Thyroid gland (tissue), 4 donors: ENCODE data around the gene SSH3. TPM values are rescaled to one million over a fixed set of nuclear protein-coding genes. Genes with fewer than 3 reads are reported as not detected.

ENCODE experiments used
- DNase-seq, 2 donors: peaks; one replicate each; pipeline ENCODE4 v3.0.0-alpha.2; 2019
- H3K27ac ChIP-seq, 3 donors: fragments of 200-600 bp; sonication (generic); 1 replicate in 2 of 3; 2 replicates in 1 of 3; pipeline ENCODE4 v1.5.1; 2016 to 2019; ENCODE audit warnings: mild to moderate bottlenecking in 1 of 3, moderate library complexity in 1 of 3
- H3K27me3 ChIP-seq: fragments of 200-600 bp; sonication (generic); one replicate; pipeline ENCODE4 v1.5.1; 2019
- H3K36me3 ChIP-seq, 2 donors: fragments of 200-600 bp; sonication (generic); one replicate each; pipeline ENCODE4 v1.5.1; 2016 to 2019
- H3K4me1 ChIP-seq, 2 donors: fragments of 200-600 bp; sonication (generic); one replicate each; pipeline ENCODE4 v1.5.1; 2017 to 2019
- H3K4me3 ChIP-seq, 3 donors: fragments of 200-600 bp; sonication (generic); replicated peaks in 1 of 3; 1 replicate in 2 of 3; 2 replicates in 1 of 3; pipeline ENCODE4 v1.5.1; 2016; ENCODE audit warnings: mild to moderate bottlenecking in 1 of 3
- H3K9me3 ChIP-seq: fragments of 200-600 bp; sonication (generic); one replicate; pipeline ENCODE4 v1.5.1; 2017
- POLR2A ChIP-seq, 2 donors: fragments of 450-650 bp; IDR thresholded peaks; one replicate each; pipeline ENCODE4 v1.6.1; 2017; ENCODE audit warnings: antibody characterized with exemption in 2 of 2, mild to moderate bottlenecking in 2 of 2, moderate library complexity in 1 of 2
- WGBS, 2 donors: methylation state at CpG; one replicate each; pipeline ENCODE4 v1.1.5; 2017; 5-methylcytosine and 5-hydroxymethylcytosine counted together
- intact Hi-C: fragments of 100-400 bp; cut with DNase I; formaldehyde crosslinking; loops from one replicate; pipeline ENCODE4 v1.15.1; 2023
- total RNA-seq, 4 donors: library from RNA; depleted of rRNA; stranded (reverse); fragments of >200 nt; gene quantifications; one replicate each; pipeline ENCODE4 v1.2.3, GENCODE V29; 2016
- TF ChIP-seq, protein P1 (sequence below), 6 experiments: fragments of 200-600 bp in 3 of 6; fragments of 450-650 bp in 3 of 6; sonication (generic) in 3 of 6; IDR thresholded peaks; one replicate each; pipeline ENCODE4 v1.5.1; 2016 to 2019; ENCODE audit warnings: antibody characterized with exemption in 6 of 6, mild to moderate bottlenecking in 2 of 6, inconsistent platforms in 1 of 6, moderate library complexity in 1 of 6

Gene SSH3
- total RNA-seq, 4 donors from 2014 or later, result 50.5 to 59.9 (median 54.4) TPM

DNA sequence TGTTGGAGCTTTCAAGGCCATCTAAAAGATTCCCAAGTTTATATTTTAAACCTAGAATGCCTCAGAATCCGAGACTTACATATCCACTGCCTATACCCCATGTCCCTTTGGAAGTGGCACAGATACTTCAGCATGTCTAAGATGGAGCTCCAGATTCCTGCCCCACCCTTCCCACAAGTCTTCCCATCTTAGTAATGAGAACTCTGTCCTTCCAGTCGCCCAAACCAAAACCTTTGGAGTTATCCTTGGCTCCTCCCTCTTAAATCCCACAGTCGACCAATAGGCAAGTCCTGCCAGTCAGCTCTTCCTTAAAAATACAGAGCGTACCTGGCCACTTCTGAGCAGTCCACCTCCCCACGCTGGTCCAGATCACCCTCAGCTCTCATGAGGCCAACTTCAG is 45.7 kb downstream of the SSH3 start:
- Histone ChIP-seq H3K27ac (no peak overlapping the region), H3K27me3 (no peaks in the 10 kb centered on the region), H3K36me3 (no peaks in the 10 kb centered on the region), H3K4me3 (no peak overlapping the region), H3K9me3 (no peaks in the 10 kb centered on the region), H3K4me1 (peaks cover 24 to 37% of the 10 kb centered on the region in 2 donors)
- DNase-seq, result no peak
- WGBS, 2 donors, result 75 to 76% methylated on average over 5 of the region's 5 CpGs
- intact Hi-C loops, result loop anchor here (5.0 kb wide), 1 partner anchor 33 kb away; no protein-coding TSS in a partner anchor
- TF ChIP-seq POLR2A (IDR thresholded peaks at IDR 0.05), result no peak

DNA sequence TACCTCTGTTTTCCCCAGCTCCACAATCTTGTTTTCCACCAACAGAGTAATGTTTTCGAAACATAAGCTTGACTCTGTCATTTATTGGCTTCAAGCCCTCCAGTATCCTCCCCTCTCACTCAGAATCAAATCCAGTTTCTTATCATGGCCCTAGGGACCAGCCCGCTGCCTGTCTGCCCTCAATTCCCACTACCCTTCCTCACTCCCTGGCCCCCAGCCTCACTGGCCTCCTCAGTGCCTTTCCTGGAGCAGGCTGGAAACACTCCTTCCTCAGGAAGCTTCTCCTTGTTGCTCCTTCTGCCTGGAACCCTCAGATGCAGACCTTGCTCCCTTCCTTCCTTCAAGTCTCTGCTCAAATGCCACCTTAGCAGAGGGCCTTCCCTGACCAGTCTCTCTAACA is 46.1 kb downstream of the SSH3 start:
- intact Hi-C loops, result loop anchor here (5.0 kb wide), 1 partner anchor 33 kb away; no protein-coding TSS in a partner anchor
- Histone ChIP-seq H3K4me1 (peaks cover 27 to 41% of the 10 kb centered on the region in 2 donors), H3K9me3 (no peaks in the 10 kb centered on the region), H3K27ac (no peak overlapping the region), H3K27me3 (no peaks in the 10 kb centered on the region), H3K4me3 (no peak overlapping the region), H3K36me3 (no peaks in the 10 kb centered on the region)
- no peak for TF ChIP-seq POLR2A (IDR thresholded peaks at IDR 0.05)
- TF ChIP-seq, protein P1, sequence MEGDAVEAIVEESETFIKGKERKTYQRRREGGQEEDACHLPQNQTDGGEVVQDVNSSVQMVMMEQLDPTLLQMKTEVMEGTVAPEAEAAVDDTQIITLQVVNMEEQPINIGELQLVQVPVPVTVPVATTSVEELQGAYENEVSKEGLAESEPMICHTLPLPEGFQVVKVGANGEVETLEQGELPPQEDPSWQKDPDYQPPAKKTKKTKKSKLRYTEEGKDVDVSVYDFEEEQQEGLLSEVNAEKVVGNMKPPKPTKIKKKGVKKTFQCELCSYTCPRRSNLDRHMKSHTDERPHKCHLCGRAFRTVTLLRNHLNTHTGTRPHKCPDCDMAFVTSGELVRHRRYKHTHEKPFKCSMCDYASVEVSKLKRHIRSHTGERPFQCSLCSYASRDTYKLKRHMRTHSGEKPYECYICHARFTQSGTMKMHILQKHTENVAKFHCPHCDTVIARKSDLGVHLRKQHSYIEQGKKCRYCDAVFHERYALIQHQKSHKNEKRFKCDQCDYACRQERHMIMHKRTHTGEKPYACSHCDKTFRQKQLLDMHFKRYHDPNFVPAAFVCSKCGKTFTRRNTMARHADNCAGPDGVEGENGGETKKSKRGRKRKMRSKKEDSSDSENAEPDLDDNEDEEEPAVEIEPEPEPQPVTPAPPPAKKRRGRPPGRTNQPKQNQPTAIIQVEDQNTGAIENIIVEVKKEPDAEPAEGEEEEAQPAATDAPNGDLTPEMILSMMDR (IDR thresholded peaks at IDR 0.05), result no peak
- 78 to 89% methylated on average over 2 of the region's 2 CpGs for WGBS, 2 donors
- DNase-seq, result no peak

DNA sequence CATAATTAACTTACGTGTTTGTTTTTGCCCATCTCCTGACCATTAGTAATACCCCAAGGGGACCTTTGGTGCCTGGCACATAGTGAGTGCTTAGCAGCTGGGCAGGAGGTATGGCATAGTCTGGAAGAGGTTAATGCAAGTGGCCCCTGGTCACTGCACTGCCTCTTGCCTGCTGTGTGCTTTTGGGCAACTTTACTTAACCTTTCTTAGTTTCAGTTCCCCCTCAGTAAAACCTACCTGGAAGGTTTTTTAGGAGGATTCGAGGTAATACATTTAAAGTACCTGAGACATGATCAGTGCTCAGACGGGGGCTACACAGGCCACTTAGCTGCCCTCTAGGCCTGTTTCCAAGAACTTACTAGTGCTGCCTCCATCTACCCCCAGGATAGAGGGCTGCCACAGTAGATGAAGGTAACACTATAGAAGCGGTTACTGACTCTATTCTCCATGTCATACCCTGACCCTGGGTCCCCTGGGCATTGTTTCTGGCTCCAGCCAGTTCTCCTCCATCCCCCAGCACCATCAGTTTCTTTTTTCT is 46.7 kb downstream of the SSH3 start:
- no peaks in the 10 kb centered on the region for H3K36me3 ChIP-seq
- no peak overlapping the region for H3K4me3 ChIP-seq
- H3K27me3 ChIP-seq, result no peaks in the 10 kb centered on the region
- TF ChIP-seq POLR2A (IDR thresholded peaks at IDR 0.05), result no peak
- TF ChIP-seq, protein P1 (IDR thresholded peaks at IDR 0.05), result no peak
- intact Hi-C loops, result loop anchor here (5.0 to 10.0 kb wide), 2 partner anchors 32 to 155 kb away; partner anchors contain the start of genes CDK2AP2 and PITPNM1
- H3K9me3 ChIP-seq, result no peaks in the 10 kb centered on the region
- peaks cover 27 to 47% of the 10 kb centered on the region in 2 donors for H3K4me1 ChIP-seq
- no peak overlapping the region for H3K27ac ChIP-seq
- no peak for DNase-seq
- 87 to 91% methylated on average over 4 of the region's 4 CpGs for WGBS, 2 donors

DNA sequence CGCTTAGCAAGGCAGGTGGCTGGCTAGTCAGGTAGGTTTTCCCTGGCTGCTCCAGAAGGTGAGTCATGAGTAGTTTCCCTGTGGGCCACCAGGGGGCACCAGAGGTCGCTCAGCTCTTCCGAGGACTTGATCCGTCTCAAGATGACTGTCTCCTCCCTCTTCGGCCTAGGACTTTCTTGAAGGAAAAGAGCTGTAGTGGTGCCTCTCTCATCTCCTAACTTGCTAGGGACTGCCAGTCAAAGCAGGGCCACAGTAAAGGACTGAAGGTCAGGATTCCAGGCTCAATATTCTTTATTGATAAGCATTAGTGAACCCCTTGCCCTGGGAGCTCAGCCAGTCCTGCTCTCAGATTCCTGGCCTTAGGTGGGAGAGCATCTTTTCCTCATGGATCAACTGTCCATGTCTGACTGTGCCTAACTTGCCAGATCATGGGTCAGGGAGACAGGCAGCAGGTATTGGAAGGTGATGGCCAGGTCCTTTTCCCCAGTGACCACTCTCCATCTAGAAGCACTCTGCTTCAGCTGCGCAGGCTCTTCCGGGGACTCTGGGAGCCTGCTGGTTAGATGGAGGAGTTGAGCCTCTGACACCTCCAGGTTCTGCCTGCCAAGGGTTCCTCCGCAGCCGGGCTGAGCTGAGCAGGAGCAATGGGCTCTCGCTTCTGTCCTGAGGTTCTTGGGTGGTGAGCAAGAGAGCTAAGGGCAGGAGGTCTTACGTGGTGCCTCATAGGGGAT is 48.1 kb downstream of the SSH3 start:
- intact Hi-C loops, result loop anchor here (10.0 kb wide), 1 partner anchor 153 kb away; the partner anchor contains the start of genes CDK2AP2 and PITPNM1
- peak; percentile 68 to 71 for DNase-seq
- Histone ChIP-seq H3K9me3 (no peaks in the 10 kb centered on the region), H3K4me1 (peaks cover 20 to 48% of the 10 kb centered on the region in 2 donors), H3K36me3 (no peaks in the 10 kb centered on the region), H3K27me3 (no peaks in the 10 kb centered on the region), H3K4me3 (no peak overlapping the region), H3K27ac (peak overlapping the region; percentile 63 to 99 (median 96))
- TF ChIP-seq, protein P1 (IDR thresholded peaks at IDR 0.05), result peak; percentile 84 to 96 (median 86)
- TF ChIP-seq POLR2A (IDR thresholded peaks at IDR 0.05), result no peak
- 49 to 54% methylated on average over 9 to 11 of the region's 11 CpGs for WGBS, 2 donors

DNA sequence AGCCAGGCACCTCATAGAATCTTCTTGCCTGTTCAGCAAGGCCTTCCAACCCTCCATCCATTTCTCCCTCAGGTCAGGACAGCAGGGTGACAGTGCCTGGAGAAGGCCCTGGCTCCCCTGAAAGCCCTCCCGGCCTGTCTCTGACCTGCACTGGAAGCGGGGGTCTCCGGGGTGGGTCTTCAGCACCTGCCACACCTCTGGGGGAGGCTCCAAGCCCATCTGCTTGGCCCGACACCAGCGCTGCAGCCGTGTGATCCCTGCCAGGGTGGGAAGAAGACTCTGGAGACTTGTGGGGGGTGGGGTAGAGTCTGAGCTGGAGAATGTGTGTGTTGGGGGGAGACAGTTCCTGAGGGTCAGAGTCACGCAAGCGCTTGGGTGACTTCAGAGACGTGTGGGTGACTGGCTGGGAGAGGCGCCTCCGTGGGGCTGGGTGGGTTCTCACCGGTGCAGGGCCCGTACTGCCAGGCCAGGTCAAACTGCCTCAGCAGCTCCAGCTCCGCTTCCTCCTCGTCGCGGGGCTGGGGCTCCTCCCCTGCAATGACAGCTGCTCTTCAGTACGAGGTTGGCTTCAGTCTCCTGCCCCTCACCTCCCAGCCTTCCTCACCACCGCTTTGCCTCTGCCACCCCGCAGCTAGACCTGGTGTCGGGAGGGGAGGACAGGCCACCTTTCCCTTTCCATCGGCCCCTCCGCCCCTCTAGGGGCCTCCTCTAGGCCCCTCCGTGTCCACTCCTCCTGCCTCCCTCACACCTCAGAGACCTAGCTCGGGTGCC is 49.4 kb downstream of the SSH3 start:
- Histone ChIP-seq H3K4me3 (peak overlapping the region; percentile 30 to 69 (median 42)), H3K27me3 (no peaks in the 10 kb centered on the region), H3K27ac (peak overlapping the region; percentile 81 to 99 (median 96)), H3K4me1 (peaks cover 25 to 61% of the 10 kb centered on the region in 2 donors), H3K36me3 (no peaks in the 10 kb centered on the region), H3K9me3 (no peaks in the 10 kb centered on the region)
- DNase-seq, result peak in 1 of 2 donors; percentile 64
- WGBS, 2 donors, result 9 to 17% methylated on average over 19 to 22 of the region's 25 CpGs
- intact Hi-C loops, result loop anchor here (10.0 kb wide), 1 partner anchor 152 kb away; the partner anchor contains the start of genes CDK2AP2 and PITPNM1
- TF ChIP-seq POLR2A (IDR thresholded peaks at IDR 0.05), result no peak
- TF ChIP-seq, protein P1 (IDR thresholded peaks at IDR 0.05), result no peak
